ENCODE data around the gene MFSD2B.

Gene MFSD2B

DNA sequence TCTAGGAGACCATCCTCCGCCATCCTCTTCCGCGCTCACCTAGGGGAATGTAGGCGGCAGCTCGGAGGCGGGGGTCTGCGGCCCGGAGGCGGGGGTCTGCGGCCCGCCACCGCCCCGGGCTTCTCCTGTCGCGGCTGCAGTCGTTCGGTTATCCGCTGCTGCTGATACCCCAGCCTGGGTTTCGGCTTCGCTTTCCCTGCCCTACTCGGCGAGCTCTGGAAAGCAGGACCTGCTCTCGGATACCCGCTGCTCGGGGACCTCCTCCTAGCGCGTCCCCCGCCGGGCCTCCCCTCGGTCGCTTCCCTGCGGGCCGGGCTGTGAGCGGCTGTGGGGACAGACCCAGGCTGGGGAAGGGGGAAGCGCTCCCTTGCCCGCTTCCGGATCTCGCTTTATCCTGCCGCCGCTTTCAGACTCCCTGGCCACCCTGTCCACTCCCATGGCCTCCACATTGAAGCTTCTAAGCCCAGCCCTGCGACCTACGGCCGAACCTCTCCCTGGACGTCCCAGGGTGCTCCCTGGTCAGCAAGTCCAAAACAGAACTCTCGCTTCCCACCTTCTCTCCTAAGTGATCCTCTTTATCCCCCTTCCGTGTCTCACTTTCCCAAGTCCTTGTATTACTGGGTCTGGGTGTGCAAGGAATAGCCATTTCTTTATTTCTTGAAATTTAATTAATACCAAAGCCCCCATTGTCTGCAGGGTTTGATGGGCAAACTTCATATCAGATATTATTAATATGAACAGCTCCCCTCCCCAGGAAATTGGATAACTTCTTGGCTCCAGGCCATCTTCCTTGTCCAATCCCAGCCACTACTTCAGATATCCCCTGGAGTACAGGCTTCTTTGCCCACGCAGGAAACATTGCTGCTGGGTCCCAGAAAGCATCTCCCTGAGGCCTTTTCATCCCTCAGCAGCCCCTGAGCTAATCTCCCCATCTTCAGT is 40.4 kb downstream of the MFSD2B start:
- DNase-seq: peak; percentile 34
- H4K91ac ChIP-seq (ENCODE audit: low read length): no peak overlapping the region

GRCh38 chr2:24051833-24052232 is 41.9 kb downstream of the MFSD2B start:
- H4K91ac ChIP-seq (ENCODE audit: low read length): no peak overlapping the region
- H3K18ac ChIP-seq (ENCODE audit: low read depth in 1 of 2, low read length in 2 of 2): no peak overlapping the region
- no peak overlapping the region for H3K23ac ChIP-seq (ENCODE audit: low read length in 2 of 2)
- H3K79me1 ChIP-seq (replicated peaks; ENCODE audit: low read length, poor library complexity, severe bottlenecking): peaks cover 3% of the 10 kb centered on the region
- no peak overlapping the region for H3K4me3 ChIP-seq (ENCODE audit: insufficient read depth in 1 of 2, low read depth in 1 of 2, low read length in 2 of 2)
- H4K8ac ChIP-seq (ENCODE audit: low read length): no peak overlapping the region
- H2AFZ ChIP-seq (ENCODE audit: low read depth, low read length): no peak overlapping the region
- no peak overlapping the region for H3K4me2 ChIP-seq (ENCODE audit: low read length, poor library complexity, severe bottlenecking)
- H2BK15ac ChIP-seq (ENCODE audit: low read depth, poor library complexity, severe bottlenecking): no peak overlapping the region
- no peak overlapping the region for H3K4ac ChIP-seq (ENCODE audit: low read depth in 1 of 2, low read length in 2 of 2)
- no peak overlapping the region for H2BK5ac ChIP-seq (ENCODE audit: low read depth, low read length, poor library complexity, severe bottlenecking)
- H3K9me3 ChIP-seq (ENCODE audit: control insufficient read depth, low read length): no peaks in the 10 kb centered on the region
- no peaks in the 10 kb centered on the region for H3K27me3 ChIP-seq (ENCODE audit: control insufficient read depth in 1 of 2, insufficient read depth in 1 of 2, low read length in 2 of 2)
- no peak overlapping the region for H2BK120ac ChIP-seq (ENCODE audit: low read depth, low read length)
- peaks cover 0 to 13% of the 10 kb centered on the region in 2 experiments for H3K36me3 ChIP-seq (ENCODE audit: control insufficient read depth in 1 of 2, insufficient read depth in 2 of 2, low read depth in 1 of 2, low read length in 2 of 2)
- H3K14ac ChIP-seq (ENCODE audit: low read length in 2 of 2): no peak overlapping the region
- no peak overlapping the region for H2AK5ac ChIP-seq (ENCODE audit: low read length, severe bottlenecking)
- no peak overlapping the region for H3K9ac ChIP-seq (ENCODE audit: low read length)
- DNase-seq: no peak
- no peak overlapping the region for H2BK12ac ChIP-seq (ENCODE audit: low read length in 2 of 2)
- H3K4me1 ChIP-seq (ENCODE audit: control insufficient read depth, insufficient read depth, low read depth, low read length): peaks cover 6% of the 10 kb centered on the region
- H3K27ac ChIP-seq (ENCODE audit: low read length, poor library complexity, severe bottlenecking): no peak overlapping the region
- WGBS: 94% methylated on average over 8 of the region's 8 CpGs

More for the DNA sequence above, 40.4 kb downstream of the MFSD2B start:
- Histone ChIP-seq H4K8ac (ENCODE audit: low read length) (no peak overlapping the region), H2AFZ (ENCODE audit: low read depth, low read length) (peak overlapping the region; percentile 76), H2AK5ac (ENCODE audit: low read length, severe bottlenecking) (no peak overlapping the region), H3K27ac (ENCODE audit: low read length, poor library complexity, severe bottlenecking) (no peak overlapping the region), H3K36me3 (ENCODE audit: control insufficient read depth in 1 of 2, insufficient read depth in 2 of 2, low read depth in 1 of 2, low read length in 2 of 2) (peaks cover 0 to 12% of the 10 kb centered on the region in 2 experiments), H2BK120ac (ENCODE audit: low read depth, low read length) (peak overlapping the region; percentile 77), H3K9me3 (ENCODE audit: control insufficient read depth, low read length) (no peaks in the 10 kb centered on the region), H3K4me1 (ENCODE audit: control insufficient read depth, insufficient read depth, low read depth, low read length) (peaks cover 6% of the 10 kb centered on the region), H2BK5ac (ENCODE audit: low read depth, low read length, poor library complexity, severe bottlenecking) (no peak overlapping the region), H2BK15ac (ENCODE audit: low read depth, poor library complexity, severe bottlenecking) (no peak overlapping the region), H3K27me3 (ENCODE audit: control insufficient read depth in 1 of 2, insufficient read depth in 1 of 2, low read length in 2 of 2) (no peaks in the 10 kb centered on the region), H3K4me3 (ENCODE audit: insufficient read depth in 1 of 2, low read depth in 1 of 2, low read length in 2 of 2) (peak overlapping the region; percentile 65 to 77), H3K23ac (ENCODE audit: low read length in 2 of 2) (no peak overlapping the region), H2BK12ac (ENCODE audit: low read length in 2 of 2) (no peak overlapping the region), H3K79me1 (replicated peaks; ENCODE audit: low read length, poor library complexity, severe bottlenecking) (peaks cover 8% of the 10 kb centered on the region), H3K9ac (ENCODE audit: low read length) (peak overlapping the region; percentile 58), H3K4ac (ENCODE audit: low read depth in 1 of 2, low read length in 2 of 2) (peak overlapping the region in 1 of 2 experiments; percentile 32), H3K18ac (ENCODE audit: low read depth in 1 of 2, low read length in 2 of 2) (no peak overlapping the region), H3K14ac (ENCODE audit: low read length in 2 of 2) (no peak overlapping the region), H3K4me2 (ENCODE audit: low read length, poor library complexity, severe bottlenecking) (peak overlapping the region; percentile 87)
- 2% methylated on average over 44 of the region's 47 CpGs for WGBS

DNA sequence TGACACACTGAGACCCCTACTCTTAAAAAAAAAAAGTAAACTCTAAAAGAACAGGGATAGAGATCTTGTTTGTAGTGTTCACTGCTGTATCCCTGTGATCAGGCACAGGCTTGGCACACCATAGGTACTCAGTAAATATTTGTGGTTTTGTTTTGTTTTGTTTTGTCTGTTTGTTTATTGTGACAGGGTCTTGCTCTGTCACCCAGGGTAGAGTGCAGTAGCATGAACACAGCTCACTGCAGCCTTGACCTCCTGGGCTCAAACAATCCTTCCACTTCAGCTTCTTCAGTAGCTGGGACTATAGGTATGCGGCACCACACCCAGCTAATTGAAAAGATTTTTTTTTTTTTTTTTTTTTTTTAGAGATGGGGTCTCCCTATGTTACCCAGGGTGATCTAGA is 43.1 kb downstream of the MFSD2B start:
- DNase-seq: no peak
- Histone ChIP-seq H3K27me3 (ENCODE audit: control insufficient read depth in 1 of 2, insufficient read depth in 1 of 2, low read length in 2 of 2) (no peaks in the 10 kb centered on the region), H3K4me3 (ENCODE audit: insufficient read depth in 1 of 2, low read depth in 1 of 2, low read length in 2 of 2) (no peak overlapping the region), H3K14ac (ENCODE audit: low read length in 2 of 2) (no peak overlapping the region), H2AK5ac (ENCODE audit: low read length, severe bottlenecking) (no peak overlapping the region), H2AFZ (ENCODE audit: low read depth, low read length) (no peak overlapping the region), H2BK12ac (ENCODE audit: low read length in 2 of 2) (no peak overlapping the region), H2BK120ac (ENCODE audit: low read depth, low read length) (no peak overlapping the region), H3K23ac (ENCODE audit: low read length in 2 of 2) (no peak overlapping the region), H3K9ac (ENCODE audit: low read length) (no peak overlapping the region), H2BK5ac (ENCODE audit: low read depth, low read length, poor library complexity, severe bottlenecking) (no peak overlapping the region), H3K18ac (ENCODE audit: low read depth in 1 of 2, low read length in 2 of 2) (no peak overlapping the region), H4K8ac (ENCODE audit: low read length) (no peak overlapping the region), H2BK15ac (ENCODE audit: low read depth, poor library complexity, severe bottlenecking) (no peak overlapping the region), H3K4me1 (ENCODE audit: control insufficient read depth, insufficient read depth, low read depth, low read length) (peaks cover 4% of the 10 kb centered on the region), H3K79me1 (replicated peaks; ENCODE audit: low read length, poor library complexity, severe bottlenecking) (peaks cover 1% of the 10 kb centered on the region), H3K27ac (ENCODE audit: low read length, poor library complexity, severe bottlenecking) (no peak overlapping the region), H3K9me3 (ENCODE audit: control insufficient read depth, low read length) (no peaks in the 10 kb centered on the region), H3K4me2 (ENCODE audit: low read length, poor library complexity, severe bottlenecking) (no peak overlapping the region), H3K36me3 (ENCODE audit: control insufficient read depth in 1 of 2, insufficient read depth in 2 of 2, low read depth in 1 of 2, low read length in 2 of 2) (peaks cover 0 to 13% of the 10 kb centered on the region in 2 experiments), H3K4ac (ENCODE audit: low read depth in 1 of 2, low read length in 2 of 2) (no peak overlapping the region), H4K91ac (ENCODE audit: low read length) (no peak overlapping the region)
- no CpG with 5 or more reads among the region's 1 CpG for WGBS

- Histone ChIP-seq H2AFZ (ENCODE audit: low read depth, low read length) (no peak overlapping the region), H3K4me2 (ENCODE audit: low read length, poor library complexity, severe bottlenecking) (no peak overlapping the region), H4K91ac (ENCODE audit: low read length) (no peak overlapping the region)
Measured at GRCh38 chr2:24054366-24055010, 44.6 kb downstream of the MFSD2B start.

More at GRCh38 chr2:24054366-24055010, 44.6 kb downstream of the MFSD2B start:
- DNase-seq: no peak
- no peaks in the 10 kb centered on the region for H3K9me3 ChIP-seq (ENCODE audit: control insufficient read depth, low read length)
- H3K79me1 ChIP-seq (replicated peaks; ENCODE audit: low read length, poor library complexity, severe bottlenecking): peaks cover 1% of the 10 kb centered on the region
- no peak overlapping the region for H3K18ac ChIP-seq (ENCODE audit: low read depth in 1 of 2, low read length in 2 of 2)
- H2BK5ac ChIP-seq (ENCODE audit: low read depth, low read length, poor library complexity, severe bottlenecking): no peak overlapping the region
- no peak overlapping the region for H2BK15ac ChIP-seq (ENCODE audit: low read depth, poor library complexity, severe bottlenecking)
- no peak overlapping the region for H3K9ac ChIP-seq (ENCODE audit: low read length)
- no peak overlapping the region for H4K8ac ChIP-seq (ENCODE audit: low read length)
- H3K27ac ChIP-seq (ENCODE audit: low read length, poor library complexity, severe bottlenecking): no peak overlapping the region
- WGBS: 91% methylated on average over 5 of the region's 8 CpGs
- no peak overlapping the region for H2BK120ac ChIP-seq (ENCODE audit: low read depth, low read length)
- no peak overlapping the region for H3K23ac ChIP-seq (ENCODE audit: low read length in 2 of 2)
- H3K14ac ChIP-seq (ENCODE audit: low read length in 2 of 2): no peak overlapping the region
- H3K4ac ChIP-seq (ENCODE audit: low read depth in 1 of 2, low read length in 2 of 2): no peak overlapping the region
- H2AK5ac ChIP-seq (ENCODE audit: low read length, severe bottlenecking): no peak overlapping the region
- no peaks in the 10 kb centered on the region for H3K27me3 ChIP-seq (ENCODE audit: control insufficient read depth in 1 of 2, insufficient read depth in 1 of 2, low read length in 2 of 2)
- H3K4me3 ChIP-seq (ENCODE audit: insufficient read depth in 1 of 2, low read depth in 1 of 2, low read length in 2 of 2): no peak overlapping the region
- peaks cover 0 to 13% of the 10 kb centered on the region in 2 experiments for H3K36me3 ChIP-seq (ENCODE audit: control insufficient read depth in 1 of 2, insufficient read depth in 2 of 2, low read depth in 1 of 2, low read length in 2 of 2)
- no peaks in the 10 kb centered on the region for H3K4me1 ChIP-seq (ENCODE audit: control insufficient read depth, insufficient read depth, low read depth, low read length)
- H2BK12ac ChIP-seq (ENCODE audit: low read length in 2 of 2): no peak overlapping the region

Data from mesenchymal stem cell (in vitro differentiated cells and primary cell).